D721Med (cell line): ENCODE data around the gene CFAP221.

ENCODE experiments used
- DNase-seq: peaks from one replicate; pipeline ENCODE4 v3.0.0; 2011; ENCODE audit warnings: low spot score; ENCODE audit not compliant: insufficient read length
- FAIRE-seq: peaks from 2 replicates; lab custom pipeline; 2011; peaks lifted over from hg19 to GRCh38; lab: Jason Lieb, UNC
- TF ChIP-seq, protein P1 (sequence below): IDR thresholded peaks from 2 replicates; pipeline ENCODE4 v1.5.1; 2012; ENCODE audit warnings: mild to moderate bottlenecking, control low read depth; ENCODE audit not compliant: insufficient read depth; ENCODE audit errors: missing control alignments

CFAP221 gene

DNA sequence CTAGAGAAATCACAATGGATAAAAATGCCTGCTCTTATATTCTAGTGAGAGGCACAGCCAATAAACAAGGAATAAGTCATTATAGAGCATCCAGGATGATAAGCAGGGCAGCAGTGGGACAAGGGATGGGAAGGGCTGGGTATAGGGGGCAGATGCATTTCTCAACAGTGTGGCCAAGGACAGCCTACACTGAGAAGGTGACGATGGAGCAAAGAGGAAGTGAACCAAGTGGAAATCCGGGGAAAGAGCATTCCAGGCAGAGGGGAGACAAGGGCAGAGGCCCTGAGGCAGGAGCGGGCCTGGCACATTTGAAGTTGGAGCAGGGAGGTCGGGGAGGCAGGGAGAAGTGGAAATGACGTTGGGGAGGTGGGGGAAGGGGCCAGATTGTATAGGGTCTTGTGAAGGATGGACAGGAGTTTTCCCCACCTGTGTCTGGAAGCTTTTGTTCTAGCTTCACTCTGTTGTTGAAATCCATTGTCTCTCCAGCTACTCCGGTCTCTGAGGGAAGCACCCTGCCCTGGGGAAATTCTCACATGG lies 152.3 kb downstream of the CFAP221 start:
- TF ChIP-seq, protein P1, sequence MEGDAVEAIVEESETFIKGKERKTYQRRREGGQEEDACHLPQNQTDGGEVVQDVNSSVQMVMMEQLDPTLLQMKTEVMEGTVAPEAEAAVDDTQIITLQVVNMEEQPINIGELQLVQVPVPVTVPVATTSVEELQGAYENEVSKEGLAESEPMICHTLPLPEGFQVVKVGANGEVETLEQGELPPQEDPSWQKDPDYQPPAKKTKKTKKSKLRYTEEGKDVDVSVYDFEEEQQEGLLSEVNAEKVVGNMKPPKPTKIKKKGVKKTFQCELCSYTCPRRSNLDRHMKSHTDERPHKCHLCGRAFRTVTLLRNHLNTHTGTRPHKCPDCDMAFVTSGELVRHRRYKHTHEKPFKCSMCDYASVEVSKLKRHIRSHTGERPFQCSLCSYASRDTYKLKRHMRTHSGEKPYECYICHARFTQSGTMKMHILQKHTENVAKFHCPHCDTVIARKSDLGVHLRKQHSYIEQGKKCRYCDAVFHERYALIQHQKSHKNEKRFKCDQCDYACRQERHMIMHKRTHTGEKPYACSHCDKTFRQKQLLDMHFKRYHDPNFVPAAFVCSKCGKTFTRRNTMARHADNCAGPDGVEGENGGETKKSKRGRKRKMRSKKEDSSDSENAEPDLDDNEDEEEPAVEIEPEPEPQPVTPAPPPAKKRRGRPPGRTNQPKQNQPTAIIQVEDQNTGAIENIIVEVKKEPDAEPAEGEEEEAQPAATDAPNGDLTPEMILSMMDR = no peak
- no peak for FAIRE-seq
- no peak for DNase-seq

DNA sequence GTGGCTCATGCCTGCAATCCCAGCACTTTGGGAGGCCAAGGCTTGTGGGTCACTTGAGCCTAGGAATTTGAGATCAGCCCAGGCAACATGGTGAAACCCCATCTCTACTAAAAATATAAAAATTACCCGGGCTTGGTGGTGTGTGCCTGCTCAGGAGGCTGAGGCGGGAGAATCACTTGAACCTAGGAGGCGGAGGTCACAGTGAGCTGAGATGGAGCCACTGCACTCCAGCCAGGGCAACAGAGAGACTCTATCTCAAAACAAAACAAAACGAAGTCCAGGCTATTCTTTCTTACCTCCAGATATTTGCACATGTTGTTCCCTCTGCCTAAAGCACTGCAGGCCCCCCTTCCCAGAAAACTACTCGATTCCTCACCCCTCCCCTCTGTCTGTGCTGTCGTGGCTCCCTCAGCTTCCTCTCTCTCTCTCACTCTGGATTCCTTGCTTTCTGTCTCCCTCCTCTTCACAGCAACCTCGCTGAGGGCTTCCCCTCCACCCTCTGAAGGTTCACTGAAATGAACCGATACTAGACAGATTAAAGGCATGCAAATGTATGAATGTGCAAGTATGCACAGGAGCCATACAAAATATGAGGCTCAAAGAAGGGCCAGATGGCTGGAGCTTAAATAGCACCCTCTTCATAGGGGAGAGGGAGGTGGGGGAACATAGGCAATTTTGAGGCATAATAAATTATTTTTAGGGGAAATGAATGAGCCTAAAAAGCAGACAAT lies 153.2 kb downstream of the CFAP221 start:
- FAIRE-seq = no peak
- TF ChIP-seq, protein P1 = no peak
- DNase-seq = no peak

DNA sequence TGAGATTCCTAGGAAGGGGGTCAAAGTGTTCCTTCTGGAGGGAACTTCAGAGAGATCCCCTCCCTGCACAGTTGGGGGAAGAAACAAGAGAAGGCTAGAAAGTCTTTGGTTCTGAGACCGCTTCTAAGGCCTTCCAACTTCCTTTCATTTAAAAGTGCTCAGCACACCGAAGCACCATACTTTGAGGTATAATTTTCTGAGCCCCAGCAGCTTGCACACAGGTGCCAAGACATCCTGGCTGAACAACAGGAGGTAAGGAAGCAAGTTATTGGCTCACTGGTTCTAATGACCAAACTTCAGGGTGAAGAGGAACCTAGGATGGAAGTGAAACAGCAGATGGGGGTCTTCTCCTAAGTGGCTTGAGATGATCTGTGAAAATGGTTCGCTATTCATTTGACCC lies 154.0 kb downstream of the CFAP221 start:
- TF ChIP-seq, protein P1 = no peak
- FAIRE-seq (no peak), DNase-seq (no peak)

DNA sequence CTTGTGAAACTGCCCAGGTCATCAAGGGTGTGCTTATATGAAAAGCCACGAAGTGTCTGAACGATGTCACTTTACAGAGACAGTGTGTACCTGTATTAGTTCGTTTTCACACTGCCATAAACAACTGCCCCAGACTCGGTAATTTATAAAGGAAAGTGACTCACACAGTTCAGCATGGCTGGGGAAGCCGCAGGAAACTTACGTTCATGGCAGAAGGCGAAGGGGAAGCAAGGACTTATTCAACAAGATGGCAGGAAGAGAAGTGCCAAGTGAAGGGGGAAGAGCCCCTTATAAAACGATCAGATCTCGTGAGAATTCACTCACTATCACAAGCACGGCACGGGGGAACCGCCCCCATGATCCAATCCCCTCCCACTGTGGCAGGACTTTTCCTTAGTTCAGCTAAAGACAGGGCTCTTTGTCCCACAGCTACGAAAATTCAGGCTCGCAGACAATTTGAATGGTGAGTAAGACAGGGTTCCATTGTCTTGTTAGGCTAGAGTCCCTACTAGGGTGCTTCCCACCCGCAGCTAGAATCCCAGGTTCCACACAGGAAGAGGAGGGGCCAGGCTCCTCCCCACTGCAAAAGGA lies 154.9 kb downstream of the CFAP221 start:
- DNase-seq (no peak), FAIRE-seq (no peak)
- TF ChIP-seq, protein P1 = no peak

DNA sequence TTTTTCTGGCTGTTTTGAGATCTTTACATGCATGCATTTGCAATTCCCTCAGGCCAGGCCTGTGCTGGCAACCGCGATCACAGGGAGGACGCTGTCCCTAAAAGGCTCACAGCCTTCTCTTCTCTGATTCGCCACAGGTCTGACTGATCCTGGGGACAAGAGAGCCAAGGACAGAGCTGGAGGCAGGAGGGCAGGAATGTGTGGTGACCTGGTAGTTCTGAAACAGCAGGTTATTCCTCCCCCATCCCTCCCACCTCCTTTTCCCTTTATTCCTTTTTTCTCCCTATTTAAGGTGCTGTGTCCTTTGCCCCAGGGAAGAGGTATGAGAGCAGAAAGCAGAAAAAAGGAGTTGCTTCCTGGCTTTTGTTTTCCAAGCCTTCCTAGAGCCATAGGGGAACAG lies 156.6 kb downstream of the CFAP221 start:
- DNase-seq (no peak), FAIRE-seq (no peak)
- TF ChIP-seq, protein P1 = no peak

DNA sequence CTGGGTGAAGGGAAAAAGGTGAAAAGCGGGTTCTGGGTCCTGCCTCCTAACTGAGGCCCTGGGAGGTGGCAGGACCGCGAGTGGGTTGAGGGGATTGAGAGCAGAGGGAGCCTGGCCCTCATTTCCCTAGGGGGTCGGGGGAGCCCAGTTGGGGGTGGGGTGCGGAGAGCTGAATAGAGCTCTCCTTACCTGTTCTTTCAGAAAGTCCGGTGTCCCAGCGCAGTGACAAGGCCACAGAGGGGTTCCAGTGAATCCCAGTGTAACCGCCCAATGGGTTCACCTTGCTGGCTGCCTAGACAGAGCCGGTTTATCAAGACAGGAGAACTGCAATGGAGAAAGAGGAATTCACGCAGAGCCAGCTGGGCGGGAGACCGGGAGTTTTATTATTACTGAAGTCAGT lies 157.1 kb downstream of the CFAP221 start:
- DNase-seq = no peak
- no peak for FAIRE-seq
- TF ChIP-seq, protein P1 = no peak
